SK-N-SH treated with all-trans-retinoic acid at 6 μM for 48 hours (cell line): ENCODE results near the gene SUGCT.
A peak's percentile ranks its signal among the peaks of the same experiment; 100 is the strongest.

Source experiments
- ATAC-seq: fragments of 200-7000 bp; cut with Tn5 transposase; 3 replicates; pipeline ENCODE4 v1.9.1; 2020; ENCODE audit warnings: mild to moderate bottlenecking, moderate library complexity
- ARNTL ChIP-seq: fragments of 450-650 bp; formaldehyde crosslinking; IDR thresholded peaks from 2 replicates; pipeline ENCODE4 v1.5.0; 2020; ENCODE audit warnings: low read depth, mild to moderate bottlenecking, moderate library complexity, borderline replicate concordance
- BACH2 ChIP-seq: fragments of 250-450 bp; sonication (Bioruptor Pico); IDR thresholded peaks from 2 replicates; pipeline ENCODE4 v1.9.0; 2021; ENCODE audit warnings: mild to moderate bottlenecking, borderline replicate concordance
- CSDC2 ChIP-seq: fragments of 250-450 bp; sonication (Bioruptor Pico); IDR thresholded peaks from 2 replicates; pipeline ENCODE4 v1.5.0; 2020; ENCODE audit warnings: mild to moderate bottlenecking, moderate library complexity
- ESRRG ChIP-seq: fragments of 250-450 bp; sonication (Bioruptor Pico); IDR thresholded peaks from 2 replicates; pipeline ENCODE4 v1.6.1; 2021; ENCODE audit warnings: mild to moderate bottlenecking
- ISL1 ChIP-seq: fragments of 250-450 bp; sonication (Bioruptor Pico); IDR thresholded peaks from 2 replicates; pipeline ENCODE4 v2.1.2; 2022; ENCODE audit warnings: mild to moderate bottlenecking, moderate library complexity
- OSR1 ChIP-seq: fragments of 250-450 bp; sonication (Bioruptor Pico); IDR thresholded peaks from 2 replicates; pipeline ENCODE4 v1.8.0; 2022; ENCODE audit warnings: moderate library complexity, mild to moderate bottlenecking, inconsistent platforms
- POU6F1 ChIP-seq: fragments of 250-450 bp; sonication (Bioruptor Pico); IDR thresholded peaks from 2 replicates; pipeline ENCODE4 v1.8.0; 2021; ENCODE audit warnings: low read depth, mild to moderate bottlenecking, moderate library complexity, borderline replicate concordance
- RARB ChIP-seq: fragments of 250-450 bp; sonication (Bioruptor Pico); IDR thresholded peaks from 2 replicates; pipeline ENCODE4 v1.8.0; 2021; ENCODE audit warnings: mild to moderate bottlenecking, moderate library complexity
- SNAI2 ChIP-seq: fragments of 250-450 bp; sonication (Bioruptor Pico); IDR thresholded peaks from 2 replicates; pipeline ENCODE4 v1.5.0; 2020; ENCODE audit warnings: mild to moderate bottlenecking, moderate library complexity
- TCF4 ChIP-seq: fragments of 250-450 bp; sonication (Bioruptor Pico); IDR thresholded peaks from 2 replicates; pipeline ENCODE4 v1.8.0; 2021; ENCODE audit warnings: mild to moderate bottlenecking, moderate library complexity, borderline replicate concordance
- TOX ChIP-seq: fragments of 250-450 bp; sonication (Bioruptor Pico); IDR thresholded peaks from 2 replicates; pipeline ENCODE4 v1.8.0; 2021; ENCODE audit warnings: mild to moderate bottlenecking, moderate library complexity, borderline replicate concordance
- ZC3H10 ChIP-seq: fragments of 250-450 bp; sonication (Bioruptor Pico); IDR thresholded peaks from 2 replicates; pipeline ENCODE4 v1.5.1; 2021; ENCODE audit warnings: mild to moderate bottlenecking, moderate library complexity
- ZFP3 ChIP-seq: fragments of 250-450 bp; sonication (Bioruptor Pico); IDR thresholded peaks from 2 replicates; pipeline ENCODE4 v1.5.0; 2020; ENCODE audit warnings: mild to moderate bottlenecking, moderate library complexity
- ZFP30 ChIP-seq: fragments of 450-650 bp; formaldehyde crosslinking; IDR thresholded peaks from 2 replicates; pipeline ENCODE4 v1.5.0; 2022; ENCODE audit warnings: mild to moderate bottlenecking, moderate library complexity
- ZNF565 ChIP-seq: fragments of 450-650 bp; formaldehyde crosslinking; conservative IDR thresholded peaks from 2 replicates; pipeline ENCODE4 v1.5.0; 2020; ENCODE audit warnings: low read depth, mild to moderate bottlenecking, moderate library complexity
- ZNF70 ChIP-seq: fragments of 450-650 bp; formaldehyde crosslinking; IDR thresholded peaks from 2 replicates; pipeline ENCODE4 v1.5.0; 2020; ENCODE audit warnings: mild to moderate bottlenecking, moderate library complexity
- ZNF8 ChIP-seq: fragments of 450-650 bp; formaldehyde crosslinking; IDR thresholded peaks from 2 replicates; pipeline ENCODE4 v1.5.0; 2020; ENCODE audit warnings: mild to moderate bottlenecking, moderate library complexity
- TF ChIP-seq, protein P1 (sequence below): fragments of 250-450 bp; sonication (Bioruptor Pico); IDR thresholded peaks from 2 replicates; pipeline ENCODE4 v1.5.1; 2021; ENCODE audit warnings: mild to moderate bottlenecking, moderate library complexity
- TF ChIP-seq, protein P2 (sequence below): fragments of 250-450 bp; sonication (Bioruptor Pico); IDR thresholded peaks from 2 replicates; pipeline ENCODE4 v1.8.0; 2020; ENCODE audit warnings: mild to moderate bottlenecking, moderate library complexity, borderline replicate concordance
- TF ChIP-seq, protein P3 (sequence below): fragments of 250-450 bp; sonication (Bioruptor Pico); IDR thresholded peaks from 2 replicates; pipeline ENCODE4 v1.5.0; 2020; ENCODE audit warnings: mild to moderate bottlenecking, moderate library complexity
- TF ChIP-seq, protein P4 (sequence below): fragments of 250-450 bp; sonication (Bioruptor Pico); IDR thresholded peaks from 2 replicates; pipeline ENCODE4 v1.5.1; 2020; ENCODE audit warnings: low read depth, mild to moderate bottlenecking, moderate library complexity

SUGCT gene

DNA sequence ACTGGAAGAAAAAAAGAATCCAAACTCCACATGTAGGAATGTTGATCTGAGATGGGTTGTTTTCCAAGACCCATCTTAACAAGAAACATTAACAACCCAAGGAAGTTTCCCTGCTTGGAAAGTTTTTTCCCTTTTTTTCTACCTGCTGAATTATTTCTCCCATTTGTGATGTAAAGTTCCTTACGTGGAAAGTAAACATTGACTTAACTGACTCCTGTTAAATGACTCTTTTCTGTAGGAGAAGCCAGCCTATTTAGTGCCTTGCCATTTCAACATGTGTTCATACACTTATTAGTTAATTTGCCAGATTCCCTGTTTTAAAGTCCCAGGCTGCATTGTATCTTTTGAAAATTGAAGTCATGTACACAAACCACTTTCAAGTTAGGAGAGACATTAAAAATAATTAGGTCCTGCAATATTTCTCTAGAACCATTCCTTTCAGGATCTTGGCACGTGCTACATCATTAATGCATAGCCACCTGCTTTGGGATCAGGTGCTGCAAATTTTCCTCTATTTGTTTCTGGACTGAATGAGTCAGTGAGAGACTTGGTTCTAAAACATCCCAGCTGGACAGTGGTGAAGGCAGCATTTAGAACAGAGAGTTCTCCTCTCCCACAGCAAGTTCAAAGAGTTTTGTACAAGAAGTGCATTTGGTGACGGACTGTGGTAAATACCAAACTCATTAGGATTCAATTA is 698.5 kb downstream of the SUGCT start:
- TF ChIP-seq ZNF8 (CRISPR knock-in tag) = no peak
- no peak for TF ChIP-seq ISL1 (CRISPR knock-in tag)
- TF ChIP-seq ESRRG = no peak
- no peak for TF ChIP-seq ZNF70 (CRISPR knock-in tag)
- TF ChIP-seq, protein P1, sequence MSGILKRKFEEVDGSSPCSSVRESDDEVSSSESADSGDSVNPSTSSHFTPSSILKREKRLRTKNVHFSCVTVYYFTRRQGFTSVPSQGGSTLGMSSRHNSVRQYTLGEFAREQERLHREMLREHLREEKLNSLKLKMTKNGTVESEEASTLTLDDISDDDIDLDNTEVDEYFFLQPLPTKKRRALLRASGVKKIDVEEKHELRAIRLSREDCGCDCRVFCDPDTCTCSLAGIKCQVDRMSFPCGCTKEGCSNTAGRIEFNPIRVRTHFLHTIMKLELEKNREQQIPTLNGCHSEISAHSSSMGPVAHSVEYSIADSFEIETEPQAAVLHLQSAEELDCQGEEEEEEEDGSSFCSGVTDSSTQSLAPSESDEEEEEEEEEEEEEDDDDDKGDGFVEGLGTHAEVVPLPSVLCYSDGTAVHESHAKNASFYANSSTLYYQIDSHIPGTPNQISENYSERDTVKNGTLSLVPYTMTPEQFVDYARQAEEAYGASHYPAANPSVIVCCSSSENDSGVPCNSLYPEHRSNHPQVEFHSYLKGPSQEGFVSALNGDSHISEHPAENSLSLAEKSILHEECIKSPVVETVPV (CRISPR knock-in tag) = no peak
- no peak for TF ChIP-seq TOX
- TF ChIP-seq ZFP30 (CRISPR knock-in tag) = no peak
- no peak for TF ChIP-seq OSR1 (CRISPR knock-in tag)
- TF ChIP-seq, protein P2, sequence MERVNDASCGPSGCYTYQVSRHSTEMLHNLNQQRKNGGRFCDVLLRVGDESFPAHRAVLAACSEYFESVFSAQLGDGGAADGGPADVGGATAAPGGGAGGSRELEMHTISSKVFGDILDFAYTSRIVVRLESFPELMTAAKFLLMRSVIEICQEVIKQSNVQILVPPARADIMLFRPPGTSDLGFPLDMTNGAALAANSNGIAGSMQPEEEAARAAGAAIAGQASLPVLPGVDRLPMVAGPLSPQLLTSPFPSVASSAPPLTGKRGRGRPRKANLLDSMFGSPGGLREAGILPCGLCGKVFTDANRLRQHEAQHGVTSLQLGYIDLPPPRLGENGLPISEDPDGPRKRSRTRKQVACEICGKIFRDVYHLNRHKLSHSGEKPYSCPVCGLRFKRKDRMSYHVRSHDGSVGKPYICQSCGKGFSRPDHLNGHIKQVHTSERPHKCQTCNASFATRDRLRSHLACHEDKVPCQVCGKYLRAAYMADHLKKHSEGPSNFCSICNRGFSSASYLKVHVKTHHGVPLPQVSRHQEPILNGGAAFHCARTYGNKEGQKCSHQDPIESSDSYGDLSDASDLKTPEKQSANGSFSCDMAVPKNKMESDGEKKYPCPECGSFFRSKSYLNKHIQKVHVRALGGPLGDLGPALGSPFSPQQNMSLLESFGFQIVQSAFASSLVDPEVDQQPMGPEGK (CRISPR knock-in tag) = no peak
- no peak for TF ChIP-seq ZNF565 (CRISPR knock-in tag)
- TF ChIP-seq, protein P3, sequence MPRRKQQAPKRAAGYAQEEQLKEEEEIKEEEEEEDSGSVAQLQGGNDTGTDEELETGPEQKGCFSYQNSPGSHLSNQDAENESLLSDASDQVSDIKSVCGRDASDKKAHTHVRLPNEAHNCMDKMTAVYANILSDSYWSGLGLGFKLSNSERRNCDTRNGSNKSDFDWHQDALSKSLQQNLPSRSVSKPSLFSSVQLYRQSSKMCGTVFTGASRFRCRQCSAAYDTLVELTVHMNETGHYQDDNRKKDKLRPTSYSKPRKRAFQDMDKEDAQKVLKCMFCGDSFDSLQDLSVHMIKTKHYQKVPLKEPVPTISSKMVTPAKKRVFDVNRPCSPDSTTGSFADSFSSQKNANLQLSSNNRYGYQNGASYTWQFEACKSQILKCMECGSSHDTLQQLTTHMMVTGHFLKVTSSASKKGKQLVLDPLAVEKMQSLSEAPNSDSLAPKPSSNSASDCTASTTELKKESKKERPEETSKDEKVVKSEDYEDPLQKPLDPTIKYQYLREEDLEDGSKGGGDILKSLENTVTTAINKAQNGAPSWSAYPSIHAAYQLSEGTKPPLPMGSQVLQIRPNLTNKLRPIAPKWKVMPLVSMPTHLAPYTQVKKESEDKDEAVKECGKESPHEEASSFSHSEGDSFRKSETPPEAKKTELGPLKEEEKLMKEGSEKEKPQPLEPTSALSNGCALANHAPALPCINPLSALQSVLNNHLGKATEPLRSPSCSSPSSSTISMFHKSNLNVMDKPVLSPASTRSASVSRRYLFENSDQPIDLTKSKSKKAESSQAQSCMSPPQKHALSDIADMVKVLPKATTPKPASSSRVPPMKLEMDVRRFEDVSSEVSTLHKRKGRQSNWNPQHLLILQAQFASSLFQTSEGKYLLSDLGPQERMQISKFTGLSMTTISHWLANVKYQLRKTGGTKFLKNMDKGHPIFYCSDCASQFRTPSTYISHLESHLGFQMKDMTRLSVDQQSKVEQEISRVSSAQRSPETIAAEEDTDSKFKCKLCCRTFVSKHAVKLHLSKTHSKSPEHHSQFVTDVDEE (CRISPR knock-in tag) = no peak
- TF ChIP-seq, protein P4, sequence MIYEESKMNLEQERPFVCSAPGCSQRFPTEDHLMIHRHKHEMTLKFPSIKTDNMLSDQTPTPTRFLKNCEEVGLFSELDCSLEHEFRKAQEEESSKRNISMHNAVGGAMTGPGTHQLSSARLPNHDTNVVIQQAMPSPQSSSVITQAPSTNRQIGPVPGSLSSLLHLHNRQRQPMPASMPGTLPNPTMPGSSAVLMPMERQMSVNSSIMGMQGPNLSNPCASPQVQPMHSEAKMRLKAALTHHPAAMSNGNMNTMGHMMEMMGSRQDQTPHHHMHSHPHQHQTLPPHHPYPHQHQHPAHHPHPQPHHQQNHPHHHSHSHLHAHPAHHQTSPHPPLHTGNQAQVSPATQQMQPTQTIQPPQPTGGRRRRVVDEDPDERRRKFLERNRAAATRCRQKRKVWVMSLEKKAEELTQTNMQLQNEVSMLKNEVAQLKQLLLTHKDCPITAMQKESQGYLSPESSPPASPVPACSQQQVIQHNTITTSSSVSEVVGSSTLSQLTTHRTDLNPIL = no peak
- TF ChIP-seq RARB (CRISPR knock-in tag) = no peak
- 0 out of 3 replicates have a peak, but pooled peaks have one; percentile 14 for ATAC-seq

DNA sequence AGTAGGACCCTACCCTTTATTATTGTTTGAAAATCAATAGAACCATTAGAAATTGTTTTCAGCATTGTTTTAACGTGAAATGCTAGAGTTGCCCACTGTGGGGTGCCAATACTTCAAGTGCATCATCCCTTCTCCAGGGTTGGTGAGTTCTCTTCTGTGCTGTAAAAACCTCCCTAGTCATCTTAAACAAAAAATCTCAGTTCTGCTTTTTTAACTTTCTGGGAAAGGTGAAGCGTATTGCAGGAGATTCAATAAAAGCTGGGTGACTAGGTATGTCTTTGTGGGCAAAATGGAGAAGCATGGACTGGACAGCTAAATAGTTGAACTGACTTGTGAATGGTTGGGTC is 699.1 kb downstream of the SUGCT start:
- TF ChIP-seq ZNF8 (CRISPR knock-in tag) (no peak), TCF4 (CRISPR knock-in tag) (no peak), ZC3H10 (CRISPR knock-in tag) (no peak), CSDC2 (CRISPR knock-in tag) (no peak), ARNTL (CRISPR knock-in tag) (no peak), BACH2 (CRISPR knock-in tag) (no peak), OSR1 (CRISPR knock-in tag) (no peak), SNAI2 (CRISPR knock-in tag) (no peak), POU6F1 (CRISPR knock-in tag) (no peak), ZFP3 (CRISPR knock-in tag) (no peak)
- TF ChIP-seq, protein P4 = no peak
- TF ChIP-seq, protein P1 (CRISPR knock-in tag) = no peak
- peak; percentile 49; the same call in 1 of the 3 replicates for ATAC-seq
